Stimulated activated CD4-positive, alpha-beta T cell treated with anti-CD3 and anti-CD28 coated beads, Interleukin-15, amount 100 ng/mL, for 24 hours (primary cell): ENCODE data around the gene CKMT1B.
"Not testable (repeated sequence)": the region's sequence is repeated elsewhere in the genome, so short reads cannot be mapped to it uniquely, and the experiment has no call there.

Source experiments
- DNase-seq: peaks from one replicate; pipeline ENCODE4 v3.0.0-alpha.2; 2020

The CKMT1B gene

GRCh38 chr15:43638464-43639204 is 44.8 kb downstream of the CKMT1B start:
- not testable (repeated sequence) for DNase-seq
